GM12872 (cell line): ENCODE measurements around the gene MSH3.

ENCODE experiments used
- CTCF ChIP-seq: IDR thresholded peaks from 3 replicates; pipeline ENCODE4 v1.5.1; 2011; ENCODE audit warnings: low read depth, mild to moderate bottlenecking, low read length, moderate library complexity; ENCODE audit not compliant: insufficient read depth

Gene MSH3

GRCh38 chr5:80781356-80781755 is 126.9 kb downstream of the MSH3 start:
- TF ChIP-seq CTCF: no peak

- no peak for TF ChIP-seq CTCF
Measured at GRCh38 chr5:80782626-80783025, 128.2 kb downstream of the MSH3 start.

- no peak for TF ChIP-seq CTCF
Measured at GRCh38 chr5:80784451-80784850, 130.0 kb downstream of the MSH3 start.

- TF ChIP-seq CTCF: no peak
Measured at GRCh38 chr5:80790698-80791097, 136.2 kb downstream of the MSH3 start.

GRCh38 chr5:80793354-80793753 is 138.9 kb downstream of the MSH3 start:
- TF ChIP-seq CTCF: no peak

- no peak for TF ChIP-seq CTCF
Measured at GRCh38 chr5:80796846-80797245, 142.4 kb downstream of the MSH3 start.

- no peak for TF ChIP-seq CTCF
Measured at GRCh38 chr5:80797428-80798024, 143.1 kb downstream of the MSH3 start.
